HG03196 (cell line): ENCODE results near the gene KCNQ1.

Experiments used
- ATAC-seq: cut with Tn5 transposase; IDR thresholded peaks from one replicate; pipeline ENCODE4 v1.9.1; 2021; ENCODE audit not compliant: unreplicated experiment

The KCNQ1 gene

DNA sequence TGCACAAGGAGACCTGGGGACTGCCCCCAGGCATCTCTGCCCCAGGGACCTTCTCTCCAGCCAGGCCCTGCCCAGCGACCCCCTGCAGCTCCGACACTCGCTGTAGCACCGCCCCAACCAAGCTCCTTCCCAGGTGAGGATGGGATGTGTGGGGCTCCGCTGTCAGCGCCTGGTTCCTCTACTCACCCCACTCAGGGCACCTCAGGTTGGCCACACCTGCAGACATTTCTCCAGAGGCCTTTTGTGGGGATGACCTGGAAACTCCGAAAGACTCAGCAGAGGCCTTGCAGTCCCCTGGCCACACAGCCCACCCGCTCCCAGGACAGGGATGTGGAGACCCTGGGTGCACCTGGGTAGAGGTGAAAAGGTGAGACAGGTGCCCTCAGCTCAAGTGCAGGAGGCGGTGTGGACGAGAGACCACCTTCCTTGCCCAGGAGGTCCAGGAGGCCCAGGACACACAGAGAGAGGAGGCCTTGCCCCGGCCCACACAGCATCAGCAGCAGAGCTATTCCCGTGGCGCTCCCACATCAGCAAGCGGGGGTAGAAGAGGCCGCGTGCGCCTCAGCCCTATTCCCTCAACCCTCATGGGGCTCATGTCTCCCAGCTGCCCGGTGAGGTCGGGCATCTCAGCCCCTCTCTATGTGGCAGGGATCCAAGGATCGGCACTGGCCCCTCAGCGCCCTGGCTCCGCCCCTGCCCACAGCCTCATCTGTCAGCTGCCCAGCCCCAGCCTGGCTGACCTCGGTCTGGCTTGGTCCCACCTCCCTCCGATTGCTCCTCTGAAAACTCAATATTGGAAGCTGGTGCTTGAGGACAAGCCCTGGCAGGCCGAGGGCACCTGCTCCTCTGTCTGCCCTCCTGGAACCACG, 21.4 kb upstream of the KCNQ1 start:
- no peak for ATAC-seq

GRCh38 chr11:2424811-2425495, 19.9 kb upstream of the KCNQ1 start:
- no peak for ATAC-seq

DNA sequence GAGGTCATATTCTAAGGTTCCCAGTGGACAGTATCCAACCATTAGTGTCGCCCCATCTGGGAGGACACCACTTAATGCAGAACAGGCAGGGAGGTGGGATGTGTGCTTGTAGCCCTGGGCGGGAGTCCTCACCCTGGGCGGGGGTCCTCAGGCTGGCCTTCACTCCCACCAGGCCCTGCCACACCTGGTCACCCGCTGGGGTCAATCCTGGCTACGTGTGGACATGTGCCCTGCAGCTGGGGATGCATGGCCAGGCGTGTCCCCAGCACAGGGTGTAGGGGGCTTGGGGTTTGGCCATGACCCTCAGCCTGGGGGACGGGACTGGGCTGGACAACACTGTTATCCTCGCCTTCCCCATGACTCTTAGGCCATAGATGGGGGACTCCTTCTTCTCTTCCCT, 19.3 kb upstream of the KCNQ1 start:
- ATAC-seq, result no peak

- no peak for ATAC-seq
These were observed 18.6 kb upstream of the KCNQ1 start for GRCh38 chr11:2426221-2426620.

GRCh38 chr11:2426826-2427521, 17.8 kb upstream of the KCNQ1 start:
- no peak for ATAC-seq

DNA sequence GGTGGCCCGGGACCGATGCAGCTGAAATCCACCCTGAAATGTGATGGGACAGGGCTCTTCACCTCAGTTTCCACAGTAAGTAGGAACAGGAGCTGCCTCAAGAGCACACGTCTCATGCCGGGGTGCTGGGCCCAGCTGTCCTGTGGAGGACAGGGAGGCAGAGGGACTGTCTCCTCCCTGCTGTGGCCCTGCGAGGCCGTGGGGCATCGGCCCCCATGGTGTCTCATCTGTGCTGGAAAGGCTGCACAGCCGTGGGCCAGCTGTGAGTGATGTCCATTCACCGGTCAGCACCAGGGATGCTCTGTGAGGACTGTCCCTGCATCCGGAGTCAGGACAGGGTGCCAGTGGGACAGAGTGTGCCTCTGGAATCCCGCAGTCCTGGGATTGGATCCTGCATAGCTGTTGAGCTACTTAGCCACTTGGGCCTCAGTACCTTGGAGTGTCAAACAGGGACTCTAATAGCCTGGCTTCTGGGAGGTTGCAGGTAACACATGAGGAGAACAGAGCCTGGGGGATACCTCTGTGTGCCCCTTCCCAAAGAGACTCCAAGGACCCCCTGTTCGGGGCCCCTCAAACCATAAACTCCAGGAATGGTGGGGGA, 17.0 kb upstream of the KCNQ1 start:
- no peak for ATAC-seq

DNA sequence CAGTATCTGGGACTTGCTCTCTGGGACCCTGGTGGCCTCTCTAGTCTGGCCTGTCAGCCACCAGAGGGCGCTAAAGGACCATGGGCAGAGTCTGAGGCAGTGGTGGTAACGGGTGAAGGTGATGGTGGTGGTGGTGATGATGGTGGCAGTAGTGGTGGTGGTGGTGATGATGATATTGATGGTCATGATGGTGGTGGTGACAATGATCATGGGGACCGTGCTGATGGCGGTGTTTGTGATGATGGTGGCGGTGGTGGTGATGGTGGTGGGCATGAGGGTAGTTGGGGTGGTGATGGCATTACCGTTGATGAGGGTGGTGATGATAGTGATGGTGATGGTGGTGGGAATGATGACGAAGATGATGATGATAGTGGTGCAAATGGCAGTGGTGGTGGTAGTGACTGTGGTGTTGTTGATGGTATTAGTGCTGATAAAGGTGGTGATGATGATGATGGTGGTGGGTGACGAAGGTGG, 16.4 kb upstream of the KCNQ1 start:
- no peak for ATAC-seq

- ATAC-seq, result no peak
These were observed 13.4 kb upstream of the KCNQ1 start for GRCh38 chr11:2431395-2431794.

DNA sequence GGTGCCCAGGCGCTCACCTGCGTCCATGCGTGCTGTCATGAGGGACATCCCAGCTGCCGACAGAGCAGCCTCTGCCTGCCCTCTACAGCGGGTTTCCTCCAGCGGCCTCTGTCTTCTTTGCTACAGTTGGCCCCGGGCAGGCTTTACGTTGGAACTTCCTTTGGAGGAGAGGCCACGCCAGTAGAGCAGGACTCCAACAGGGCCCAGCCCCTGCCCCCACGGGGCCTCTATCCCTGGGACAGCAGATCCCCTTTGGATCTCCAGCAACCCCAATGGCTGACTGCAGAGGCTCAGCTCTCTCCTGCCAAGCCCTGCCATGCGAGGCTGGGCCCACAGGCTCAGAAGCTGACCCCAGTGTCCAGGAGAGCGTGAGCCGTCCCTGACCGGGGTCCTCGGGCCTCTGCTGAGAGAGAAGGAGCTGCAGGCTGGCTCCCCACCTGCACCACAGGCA, 12.6 kb upstream of the KCNQ1 start:
- ATAC-seq, result no peak

GRCh38 chr11:2432628-2433071, 12.2 kb upstream of the KCNQ1 start:
- no peak for ATAC-seq

GRCh38 chr11:2433106-2433925, 11.5 kb upstream of the KCNQ1 start:
- ATAC-seq, result no peak

- ATAC-seq, result no peak
These were observed 10.8 kb upstream of the KCNQ1 start for GRCh38 chr11:2434008-2434407.

- no peak for ATAC-seq
These were observed 10.1 kb upstream of the KCNQ1 start for GRCh38 chr11:2434506-2435255.

DNA sequence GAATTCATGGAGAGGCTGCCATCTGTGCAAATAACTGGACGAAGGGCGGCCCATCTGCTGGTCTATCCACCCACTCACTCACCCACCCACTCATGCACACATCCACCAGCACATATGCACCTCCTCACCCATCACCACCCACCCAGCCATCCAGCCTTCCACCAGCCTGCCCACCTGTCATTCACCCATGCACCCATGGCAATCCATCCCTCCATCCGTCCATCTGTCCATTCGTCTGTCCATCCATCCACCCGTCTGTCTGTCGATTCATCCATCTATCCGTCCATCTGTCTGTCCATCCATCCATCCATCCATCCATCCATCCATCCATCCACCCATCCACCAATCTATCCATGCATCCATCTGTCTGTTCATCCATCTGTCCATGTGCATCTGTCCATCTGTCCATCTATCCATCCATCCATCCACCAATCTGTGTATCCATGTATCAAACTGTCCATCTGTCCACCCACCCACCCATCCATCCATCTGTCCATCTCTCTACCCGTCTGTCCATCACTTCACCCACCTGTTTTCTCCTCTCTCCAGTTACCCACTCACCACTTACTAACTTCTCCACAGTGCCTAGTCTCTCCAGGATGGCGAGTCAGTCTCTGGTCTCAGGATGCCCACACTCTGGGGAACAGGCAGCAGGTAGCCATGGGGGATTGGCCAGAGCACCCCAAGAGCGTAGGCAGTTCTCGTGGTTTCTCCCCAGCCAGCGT, 9.4 kb upstream of the KCNQ1 start:
- ATAC-seq, result no peak

DNA sequence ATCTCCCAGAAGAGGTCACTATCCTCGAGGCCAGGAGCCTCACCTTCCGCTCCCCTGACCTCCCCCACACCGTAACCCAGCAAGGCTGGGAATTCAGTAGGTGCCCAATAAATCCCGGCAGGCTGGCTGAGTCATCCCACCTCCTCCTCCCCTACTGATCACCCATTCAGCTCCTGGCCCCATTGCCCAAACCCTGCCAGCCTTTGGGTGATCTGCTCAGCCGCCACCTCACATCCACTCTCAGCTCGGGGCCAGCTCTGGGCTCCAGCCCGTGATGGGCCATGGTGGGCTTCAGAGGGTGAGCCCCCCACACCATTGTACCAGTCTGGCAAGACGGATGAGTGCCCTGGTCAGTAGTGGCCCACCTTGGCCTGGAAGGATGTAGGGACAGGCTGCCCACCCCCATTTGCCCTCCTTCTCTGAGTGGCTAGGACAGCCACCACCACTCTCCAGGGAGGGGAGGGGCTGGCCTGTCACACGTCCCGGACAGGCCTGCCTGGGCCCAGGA, 8.7 kb upstream of the KCNQ1 start:
- no peak for ATAC-seq

GRCh38 chr11:2436521-2437031, 8.2 kb upstream of the KCNQ1 start:
- ATAC-seq, result no peak

DNA sequence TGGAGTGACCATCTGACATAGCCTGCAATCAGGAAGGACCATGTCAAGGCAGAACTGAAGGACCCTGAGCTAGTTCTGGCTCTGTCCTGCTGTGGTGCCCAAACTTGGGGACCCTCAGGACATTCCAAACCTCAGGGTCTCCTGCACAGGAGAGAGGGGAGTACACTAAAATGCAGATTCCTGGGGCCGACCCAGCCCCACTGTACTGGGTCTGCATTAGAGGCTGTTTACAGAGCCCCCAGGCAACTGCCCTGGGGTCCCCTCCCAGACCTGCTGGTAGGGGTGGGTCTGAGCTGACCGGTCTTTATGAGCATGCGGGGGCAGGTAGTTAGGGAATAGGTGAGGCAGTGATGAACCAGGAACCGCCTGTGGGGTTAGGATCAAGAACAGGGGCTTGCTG, 7.3 kb upstream of the KCNQ1 start:
- ATAC-seq, result no peak

- no peak for ATAC-seq
These were observed 5.0 kb upstream of the KCNQ1 start for GRCh38 chr11:2439820-2440219.

DNA sequence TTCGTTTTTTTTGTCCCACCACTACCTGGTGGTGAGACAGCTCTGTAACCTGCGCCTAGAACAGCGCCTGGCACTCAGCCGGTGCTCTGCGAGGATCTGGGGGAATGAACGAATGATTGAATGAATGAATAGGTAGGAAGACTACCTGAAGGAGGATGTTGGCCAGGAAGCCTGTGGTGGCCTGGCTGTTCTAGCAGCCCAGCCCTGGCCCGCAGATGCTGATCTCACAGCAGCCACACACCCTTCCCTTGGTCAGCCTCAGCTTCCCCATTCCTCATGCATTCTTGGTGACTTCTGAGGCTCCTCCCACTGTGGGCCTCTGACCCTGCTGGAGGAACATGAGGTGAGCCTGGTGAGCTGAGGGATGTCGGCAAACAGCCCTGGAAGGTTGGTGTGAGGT, 4.2 kb upstream of the KCNQ1 start:
- ATAC-seq, result no peak
